GM21619 (cell line): ENCODE data around the gene VTN.
A peak's percentile ranks its signal among the peaks of the same experiment; 100 is the strongest.
"Not testable (repeated sequence)": the region's sequence is repeated elsewhere in the genome, so short reads cannot be mapped to it uniquely, and the experiment has no call there.

Experiments used
- ATAC-seq: cut with Tn5 transposase; IDR thresholded peaks from one replicate; pipeline ENCODE4 v1.9.1; 2021; ENCODE audit not compliant: unreplicated experiment

Gene VTN

DNA sequence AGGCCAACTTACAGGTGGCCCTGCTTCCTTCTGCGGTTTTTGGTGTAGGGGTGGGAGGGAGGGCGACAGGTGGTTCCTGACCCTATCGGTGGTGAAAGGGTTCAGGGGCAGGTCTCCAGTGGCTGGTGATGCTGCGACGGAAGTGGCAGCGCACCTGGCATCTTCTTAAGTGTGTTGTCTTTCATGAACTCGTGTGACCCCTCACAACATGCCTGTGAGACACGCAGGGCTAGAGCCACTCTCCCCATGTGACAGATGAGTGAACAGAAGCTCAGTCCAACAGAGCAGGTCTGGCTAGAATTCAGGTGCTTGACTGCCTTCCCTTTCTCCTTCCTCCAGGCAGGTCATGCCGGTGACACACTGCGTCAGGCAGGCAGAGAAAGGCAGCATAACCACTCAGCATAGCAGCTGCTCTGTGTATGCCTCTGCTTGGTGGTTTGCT lies 26.6 kb downstream of the VTN start:
- no peak for ATAC-seq

DNA sequence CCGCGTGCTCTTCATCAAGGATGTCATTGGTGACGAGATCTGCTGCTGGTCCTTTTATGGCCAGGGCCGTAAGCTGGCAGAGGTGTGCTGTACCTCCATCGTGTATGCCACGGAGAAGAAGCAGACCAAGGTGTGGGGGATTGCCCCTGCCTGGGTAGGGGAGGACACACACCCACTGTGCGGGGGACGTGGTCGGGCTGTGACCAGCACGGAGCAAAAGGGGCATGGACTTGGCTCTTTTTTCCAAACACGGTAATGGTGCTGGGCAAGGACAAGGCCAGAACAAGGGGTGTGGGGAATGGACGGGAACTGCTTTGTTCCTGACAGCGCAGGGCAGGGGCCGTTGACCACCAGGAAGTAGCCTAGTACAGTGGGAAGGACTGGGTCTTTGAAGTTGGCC lies 27.8 kb downstream of the VTN start:
- no peak for ATAC-seq

DNA sequence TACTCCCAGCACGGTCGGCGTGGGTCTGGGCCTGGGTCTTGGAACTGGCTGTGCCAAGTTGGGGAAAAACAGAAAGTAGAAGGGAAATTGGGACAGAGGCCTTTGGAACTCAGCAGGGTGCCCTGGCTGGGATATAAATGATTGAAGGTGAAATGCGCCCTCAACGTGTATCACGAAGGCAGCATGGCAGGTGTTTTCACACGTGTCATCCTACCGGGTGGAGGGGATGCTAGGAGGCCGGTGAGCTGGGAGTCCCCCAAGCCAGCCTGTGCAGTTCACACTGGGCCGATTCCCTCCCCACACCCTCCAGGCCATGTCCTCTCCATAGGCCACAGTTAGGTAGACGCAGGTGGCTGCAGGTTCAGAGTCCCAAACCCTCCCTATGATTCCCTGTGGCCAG lies 28.6 kb downstream of the VTN start:
- ATAC-seq, result no peak

DNA sequence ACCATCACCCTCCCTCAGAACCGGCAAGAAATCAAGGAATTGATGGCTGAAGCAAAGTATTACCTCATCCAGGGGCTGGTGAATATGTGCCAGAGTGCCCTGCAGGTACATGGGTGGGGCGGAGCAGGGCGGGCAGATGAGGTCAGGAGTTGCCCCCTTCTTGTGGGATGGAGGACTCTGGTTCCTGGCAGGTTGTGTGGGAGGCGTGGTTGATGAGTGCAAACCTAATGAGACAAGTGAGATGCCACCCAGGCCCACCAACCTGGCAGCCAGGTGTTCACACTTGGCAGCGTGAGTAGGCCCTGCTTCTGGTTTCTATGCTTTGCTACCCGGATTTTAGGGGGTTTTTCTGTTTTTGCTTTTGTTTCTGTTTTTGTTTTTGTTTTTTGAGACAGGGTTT lies 29.7 kb downstream of the VTN start:
- no peak for ATAC-seq

DNA sequence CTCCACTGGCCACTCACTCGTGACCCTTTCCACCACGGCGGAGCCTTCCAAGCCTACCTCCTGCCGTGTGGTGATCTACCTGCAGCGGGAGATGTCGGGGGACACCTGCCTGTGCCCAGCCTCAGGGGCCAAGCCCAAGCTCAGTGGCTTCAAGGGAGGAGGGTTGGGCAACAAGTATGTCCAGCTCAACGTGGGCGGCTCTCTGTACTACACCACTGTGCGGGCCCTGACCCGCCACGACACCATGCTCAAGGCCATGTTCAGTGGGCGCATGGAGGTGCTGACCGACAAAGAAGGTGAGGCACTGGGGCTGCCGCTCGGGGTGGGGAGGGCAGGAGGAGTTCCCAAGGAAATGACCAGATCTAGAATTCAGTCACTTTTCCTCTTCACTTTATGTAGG lies 30.7 kb downstream of the VTN start:
- ATAC-seq, result no peak

DNA sequence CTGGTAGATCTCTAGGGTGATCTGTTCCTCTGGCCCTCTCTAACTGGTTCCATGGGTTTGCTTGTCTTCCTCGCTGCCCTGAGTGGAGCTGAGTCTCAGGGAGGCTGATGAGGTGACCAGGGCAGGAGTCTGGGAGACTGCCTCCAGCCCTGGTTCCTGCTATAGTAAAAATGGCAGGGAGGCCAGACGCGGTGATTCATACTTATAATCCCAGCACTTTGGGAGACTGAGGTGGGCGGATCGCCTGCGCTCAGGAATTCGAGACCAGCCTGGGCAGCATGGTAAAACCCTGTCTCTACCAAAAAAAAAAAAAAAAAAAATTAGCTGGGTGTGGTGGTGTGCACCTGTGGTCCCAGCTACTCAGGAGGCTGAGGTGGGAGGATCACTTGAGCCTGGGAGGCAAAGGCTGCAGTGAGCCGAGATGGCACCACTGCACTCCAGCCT lies 31.3 kb downstream of the VTN start:
- not testable (repeated sequence) for ATAC-seq

DNA sequence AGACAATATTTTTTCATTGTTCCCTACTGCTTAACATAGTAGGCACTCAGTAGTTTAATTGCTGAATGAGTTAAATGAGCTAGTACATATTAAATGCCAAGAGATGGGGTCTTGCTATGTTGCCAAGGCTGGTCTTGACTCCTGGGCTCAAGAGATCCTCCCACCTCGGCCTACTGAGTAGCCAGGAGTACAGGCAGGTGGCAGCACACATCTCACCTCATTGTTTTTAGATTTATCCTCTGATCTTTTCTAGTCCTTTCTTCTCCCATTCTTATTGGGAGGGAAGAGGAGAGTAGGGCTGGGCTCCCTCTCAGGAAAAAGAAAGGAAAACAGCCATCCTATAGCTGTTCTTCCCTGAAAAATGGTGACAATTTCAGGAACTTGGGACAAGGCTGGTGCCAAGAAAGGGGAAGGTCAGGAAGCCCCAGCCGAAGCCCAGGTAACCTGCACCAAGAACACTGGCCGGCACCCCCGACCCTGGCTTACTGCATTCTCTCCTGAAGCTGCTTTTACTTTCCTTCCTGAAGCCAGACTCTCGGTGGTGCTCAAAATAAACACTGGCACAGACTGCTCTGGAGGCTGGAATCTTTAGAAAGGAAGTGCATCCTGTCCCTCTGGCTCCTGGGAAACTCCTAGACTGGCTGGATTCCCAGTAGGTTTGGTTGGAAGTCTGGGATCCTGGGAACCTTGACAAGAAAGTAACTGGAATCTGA lies 31.9 kb downstream of the VTN start:
- no peak for ATAC-seq

DNA sequence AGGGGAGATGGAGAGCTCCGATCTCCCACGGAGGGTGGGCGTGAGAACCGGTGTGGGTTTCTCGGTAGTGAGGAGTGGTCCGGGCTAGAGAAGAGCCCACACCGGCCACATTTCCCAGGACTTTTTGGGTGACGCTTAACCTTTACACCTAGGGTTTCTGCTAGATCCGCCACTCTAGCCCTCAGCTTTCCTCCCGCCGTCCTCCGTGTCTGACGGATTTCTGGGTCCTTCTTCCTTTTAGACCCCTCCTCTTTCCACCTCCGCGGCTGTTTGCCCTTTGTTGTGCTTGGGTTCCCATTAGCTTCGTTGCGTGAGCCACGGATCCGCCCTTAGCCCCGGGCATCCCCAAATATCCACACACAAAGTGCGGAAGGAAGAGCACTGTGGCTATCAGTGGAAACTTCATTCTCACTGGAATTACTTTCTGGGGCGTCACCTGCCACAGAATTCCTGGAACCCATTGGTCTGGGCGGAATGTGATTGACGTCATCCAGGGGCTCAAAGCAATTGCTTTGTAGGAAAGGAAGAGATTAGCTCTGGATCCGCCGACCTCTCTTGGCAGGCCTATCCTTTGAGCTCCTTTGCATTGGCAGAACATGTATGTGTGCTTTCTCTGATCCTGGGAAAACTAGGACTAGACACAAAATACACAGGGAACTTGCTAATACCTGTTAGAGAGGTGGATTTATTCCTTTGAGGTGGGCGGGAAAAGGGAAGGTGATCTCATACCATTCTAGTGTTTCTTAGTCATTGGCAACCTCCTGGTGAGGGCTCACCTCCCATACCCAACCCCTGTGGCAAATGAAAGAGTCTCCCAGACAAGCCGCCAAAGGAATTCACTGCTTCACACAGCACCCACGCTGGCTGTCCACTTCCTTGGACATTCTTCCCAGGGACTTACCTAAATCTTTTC lies 33.9 kb downstream of the VTN start:
- peak; percentile 3 for ATAC-seq

DNA sequence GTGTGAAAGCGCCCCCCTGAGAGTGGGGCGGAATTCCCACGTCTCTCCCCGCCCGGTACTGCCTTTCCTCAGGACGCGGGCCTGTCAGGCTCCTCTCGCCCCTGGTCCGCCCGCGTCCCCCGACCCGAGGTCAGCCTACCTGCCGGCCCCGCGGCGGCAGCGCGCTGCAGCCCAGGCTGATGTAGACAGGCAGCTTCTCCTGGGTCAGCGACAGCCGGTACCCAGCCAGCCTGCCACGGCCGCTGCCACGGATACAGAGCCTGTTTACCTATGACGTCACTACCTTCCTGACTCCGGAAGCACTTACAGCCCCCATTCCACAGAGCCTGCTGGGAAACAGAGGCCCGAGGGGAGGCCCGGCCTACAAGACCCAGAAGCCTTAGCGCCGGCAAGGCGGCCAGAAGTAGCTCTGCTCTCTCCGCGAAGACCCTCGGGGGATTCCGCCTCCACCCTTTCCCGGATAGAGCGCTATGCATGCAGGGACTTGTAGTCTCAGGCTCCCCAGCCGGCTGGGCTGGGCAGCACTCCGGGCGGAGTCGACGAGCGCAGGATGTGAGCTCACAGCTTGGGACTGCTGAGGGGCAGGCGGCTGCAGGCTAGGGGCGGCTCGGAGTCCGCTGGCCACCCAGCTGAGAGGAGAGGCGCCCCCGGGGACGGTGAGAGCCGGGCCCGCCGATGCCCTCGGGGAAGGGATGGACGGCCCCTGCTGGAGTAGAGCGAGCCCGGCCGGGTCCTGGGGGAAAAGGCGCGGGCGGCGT lies 34.7 kb downstream of the VTN start, which contains the start of the genes IFT20 and TNFAIP1:
IFT20 (minus strand) TSS at position 272 of the 758 bp plus-strand sequence. CDS start 3,487 bp downstream, outside the sequence.
TNFAIP1 (plus strand) TSS at position 561 of the 758 bp plus-strand sequence. CDS start 3,761 bp downstream, outside the sequence.
- peak; percentile 92 for ATAC-seq

DNA sequence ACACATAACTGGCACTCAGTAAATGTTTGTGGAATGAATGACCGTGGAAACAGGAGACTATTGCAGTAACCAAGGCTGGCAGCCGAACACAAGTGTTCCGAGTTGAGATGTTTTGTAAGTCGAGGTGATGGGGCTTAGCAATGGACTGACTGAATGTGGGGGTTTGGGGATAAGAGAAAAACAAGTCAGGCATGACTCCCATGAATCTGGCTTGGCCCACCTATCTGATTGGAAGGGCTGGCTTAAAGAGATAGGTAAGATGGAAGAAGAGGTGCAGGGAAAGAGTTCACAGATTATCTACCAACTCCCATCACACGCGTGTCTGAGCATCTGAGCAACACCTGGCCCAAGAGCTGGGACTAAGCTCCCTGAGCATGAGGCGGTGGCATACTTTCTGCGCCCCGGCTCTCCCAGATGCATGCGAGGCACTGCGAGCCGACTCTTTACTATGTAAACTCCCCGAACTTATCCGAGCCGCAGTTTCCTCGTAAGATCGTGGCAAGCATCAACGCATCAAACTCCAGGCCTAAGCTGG lies 35.4 kb downstream of the VTN start:
- no peak for ATAC-seq

DNA sequence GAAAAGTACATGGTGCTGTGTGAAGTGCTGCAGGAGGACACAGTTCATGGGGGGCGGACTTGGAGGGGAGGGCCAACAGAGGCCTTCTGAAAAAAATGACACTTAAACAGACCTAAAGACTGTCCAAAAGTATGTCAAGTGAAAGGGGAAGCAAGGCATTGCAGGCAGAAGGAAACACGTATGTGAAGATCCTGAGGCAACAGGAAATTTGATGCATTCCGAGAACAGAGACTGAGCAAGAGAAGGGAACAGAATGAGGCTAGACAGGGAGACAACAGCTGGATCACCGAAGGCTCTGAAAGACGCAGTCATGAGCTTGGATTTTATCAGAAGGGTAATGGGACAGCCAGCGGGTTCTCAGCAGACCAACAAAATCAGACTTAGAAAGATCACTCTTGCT lies 35.9 kb downstream of the VTN start:
- no peak for ATAC-seq

DNA sequence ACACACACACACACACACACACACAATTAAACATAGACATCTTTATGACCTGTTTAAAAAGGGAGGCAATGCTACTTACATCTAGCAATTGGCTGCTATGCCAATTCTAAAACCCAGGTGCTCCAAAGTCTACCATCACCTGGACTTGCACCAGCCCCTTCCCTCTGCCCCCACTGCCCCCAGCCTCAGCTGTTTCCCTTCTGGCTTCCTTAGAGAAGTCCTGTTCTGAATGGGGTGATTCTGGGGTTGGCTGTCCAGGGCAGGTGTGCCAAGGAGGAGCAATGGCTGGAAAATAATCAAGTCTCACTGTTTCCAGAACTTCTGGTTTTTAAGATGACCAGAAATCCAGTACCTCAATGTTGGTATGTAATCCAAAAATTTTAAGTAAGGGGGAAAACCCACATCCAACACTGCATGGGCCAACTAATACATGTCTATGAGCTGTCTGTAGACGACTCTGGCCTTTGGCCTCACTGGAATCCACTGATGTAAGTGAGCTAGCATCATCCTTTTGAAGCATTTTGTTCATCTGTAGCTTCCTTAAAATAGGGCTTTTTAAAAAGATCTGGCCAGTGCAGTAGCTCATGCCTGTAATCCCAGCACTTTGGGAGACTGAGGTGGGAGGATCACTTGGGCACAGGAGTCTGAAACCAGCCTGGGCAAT lies 36.9 kb downstream of the VTN start:
- ATAC-seq, result no peak

DNA sequence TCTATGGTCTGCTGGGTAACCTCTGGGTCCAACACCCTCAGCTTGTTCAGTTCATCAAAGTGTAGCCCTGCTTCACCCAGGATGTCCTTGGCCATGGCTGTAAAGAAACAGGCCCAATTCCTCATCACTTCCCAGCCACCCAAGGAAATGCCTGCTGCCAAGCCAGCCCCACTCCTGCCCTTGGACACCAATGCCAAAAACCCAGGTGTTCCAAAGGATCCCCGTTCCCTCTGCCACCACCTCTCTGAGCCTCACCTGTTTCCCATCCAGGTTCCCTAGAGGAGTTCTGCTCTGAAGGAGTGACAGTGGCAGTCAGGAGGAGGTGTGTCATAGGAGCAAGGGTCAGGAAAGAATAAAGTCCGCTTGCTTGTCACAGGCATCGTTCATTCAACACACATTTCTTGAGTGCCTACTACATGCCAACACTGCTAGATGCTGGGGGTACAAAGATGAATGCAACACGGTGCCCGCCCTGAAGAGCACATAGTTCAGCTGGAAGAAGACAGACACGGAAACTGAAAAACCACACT lies 38.2 kb downstream of the VTN start:
- no peak for ATAC-seq

DNA sequence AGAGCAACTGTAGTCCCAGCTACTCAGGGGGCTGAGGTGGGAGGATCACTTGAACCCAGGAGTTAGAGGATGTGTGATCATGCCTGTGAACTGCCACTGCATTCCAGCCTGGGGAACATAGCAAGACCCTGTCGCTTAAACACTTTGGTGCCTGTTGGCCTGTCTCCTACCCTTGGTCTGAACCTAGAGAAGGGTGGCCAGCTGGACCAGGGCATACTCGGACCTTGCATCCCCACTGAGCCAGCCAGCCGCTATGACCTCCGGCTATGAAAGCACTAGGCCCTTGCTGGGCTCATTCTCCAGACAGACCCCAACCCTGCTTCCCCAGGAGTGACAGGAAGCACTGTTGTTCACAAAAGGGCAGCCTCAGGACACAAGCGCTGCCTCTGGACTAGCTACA lies 39.4 kb downstream of the VTN start:
- ATAC-seq, result no peak

DNA sequence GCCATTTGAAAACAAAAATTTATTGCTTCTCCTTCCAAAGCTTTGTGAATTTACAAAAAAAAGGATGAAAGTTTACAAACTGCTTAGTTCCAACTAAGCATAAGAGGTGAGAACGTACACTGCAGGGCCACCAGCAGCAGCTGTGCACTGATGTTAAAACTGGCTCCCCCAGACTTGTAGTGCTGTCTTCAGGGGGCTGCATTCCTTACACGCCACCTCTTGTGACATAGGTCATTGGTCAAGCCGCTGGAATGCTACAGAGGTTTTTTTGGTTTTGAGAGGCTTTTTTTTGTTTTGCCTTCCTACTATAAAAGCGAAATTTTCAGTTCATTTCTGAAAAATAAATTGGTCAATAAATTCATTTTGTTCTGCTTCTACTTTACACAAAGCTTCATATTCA lies 41.8 kb downstream of the VTN start:
- no peak for ATAC-seq

DNA sequence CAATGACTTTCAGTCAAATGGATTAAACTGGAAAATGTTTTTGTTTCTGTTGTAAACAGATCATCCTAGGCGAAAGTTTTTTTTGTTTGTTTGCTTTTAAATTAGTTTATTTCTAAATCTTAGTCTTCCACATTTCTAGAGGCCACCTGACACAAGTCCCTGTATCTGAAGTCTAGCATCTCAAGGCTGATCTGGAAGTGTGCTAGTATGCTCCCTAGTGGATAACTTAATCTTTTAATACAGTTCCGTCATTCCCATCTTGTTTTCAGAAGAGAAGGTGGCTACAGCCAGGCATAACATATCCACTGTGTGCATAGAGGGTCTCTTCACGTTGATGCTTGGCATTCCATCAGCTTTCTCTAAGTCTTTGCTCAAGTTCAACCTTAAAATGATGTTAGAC lies 42.4 kb downstream of the VTN start:
- ATAC-seq, result no peak

DNA sequence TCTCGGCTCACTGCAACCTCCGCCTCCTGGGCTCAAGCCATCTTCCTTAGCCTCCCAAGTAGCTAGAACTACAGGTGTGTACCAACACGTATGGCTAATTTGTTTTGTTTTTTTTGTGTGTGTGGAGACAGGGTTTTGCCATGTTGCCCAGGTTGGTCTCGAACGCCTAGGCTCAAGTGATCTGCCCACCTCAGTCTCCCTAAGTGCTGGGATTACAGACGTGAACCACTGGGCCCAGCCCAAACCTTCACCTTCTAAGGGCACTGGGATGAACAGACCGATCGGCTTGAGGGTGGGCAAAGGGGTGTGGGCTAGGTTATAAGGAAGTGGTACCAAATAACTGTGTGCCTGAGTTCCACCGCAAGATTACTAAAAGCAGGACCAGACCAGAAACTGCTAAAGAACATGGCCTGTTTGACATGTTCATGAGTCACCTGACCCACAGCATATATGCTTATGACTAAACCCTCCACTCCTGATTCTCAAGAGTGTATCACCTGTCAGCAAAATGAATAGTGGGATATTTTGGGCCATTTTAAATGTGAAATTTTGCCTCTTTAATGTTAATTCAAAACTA lies 43.0 kb downstream of the VTN start:
- no peak for ATAC-seq

DNA sequence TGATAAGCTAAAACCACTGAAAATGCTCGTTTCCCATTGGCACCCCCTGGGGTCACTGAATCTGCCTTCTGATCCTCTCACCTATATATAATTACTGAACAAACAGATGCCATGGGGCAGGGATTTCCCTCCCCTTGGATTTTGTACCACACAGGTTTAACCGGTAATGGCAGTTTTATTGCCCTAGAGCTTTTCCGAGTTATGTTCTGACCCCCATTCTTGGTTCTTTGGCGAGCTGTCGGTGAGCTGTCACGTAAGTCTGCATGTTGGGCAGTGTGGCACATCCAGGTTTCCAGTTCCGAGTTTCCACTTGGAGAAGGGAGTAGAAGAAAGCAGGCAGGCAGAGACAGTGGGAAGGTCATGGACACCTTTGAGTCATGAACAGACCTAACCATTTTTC lies 44.0 kb downstream of the VTN start:
- ATAC-seq, result no peak

DNA sequence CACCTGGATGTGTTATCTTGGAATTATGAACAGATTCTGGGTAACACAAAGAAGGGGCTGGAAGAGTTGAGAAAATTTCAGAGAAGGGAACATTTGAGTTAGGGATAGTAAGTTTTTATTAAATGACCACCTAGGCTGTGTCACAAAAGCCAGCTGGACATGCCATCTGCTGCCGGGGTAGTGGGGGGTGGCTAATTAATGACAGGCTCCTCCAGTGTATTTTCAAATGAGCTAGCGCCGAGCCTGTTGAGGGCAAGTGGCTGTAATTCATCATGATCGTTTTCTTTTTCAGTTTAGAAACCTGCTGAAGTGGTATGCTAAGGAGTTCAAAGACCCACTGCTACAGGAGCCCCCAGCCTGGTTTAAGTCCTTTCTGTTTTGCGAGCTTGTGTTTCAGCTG lies 44.9 kb downstream of the VTN start:
- ATAC-seq, result no peak

DNA sequence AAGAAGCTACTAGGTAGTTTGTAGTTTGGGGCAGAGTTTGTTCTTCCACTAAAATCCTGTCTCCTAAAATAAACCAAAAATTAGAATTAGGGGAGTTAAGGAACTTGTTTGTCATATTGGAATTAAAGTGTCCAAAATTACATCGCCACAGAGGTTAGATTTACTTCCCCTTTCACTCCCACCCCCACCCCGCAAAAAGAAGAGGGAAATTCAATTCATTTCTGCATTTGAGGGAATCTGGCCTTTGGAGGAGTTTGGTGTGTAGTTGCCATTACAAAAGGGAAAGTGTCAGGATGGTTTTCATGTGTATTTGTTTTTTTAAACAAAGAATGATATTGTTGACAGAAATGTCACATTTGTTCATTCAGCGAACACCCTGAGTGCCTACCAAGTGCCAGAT lies 45.3 kb downstream of the VTN start:
- no peak for ATAC-seq
